Raji (cell line): ENCODE results near the gene SLC12A6.

Experiments used
- POLR2A ChIP-seq: IDR thresholded peaks from 2 replicates; pipeline ENCODE4 v1.6.1; 2011; ENCODE audit warnings: low read depth, low read length, control low read depth; ENCODE audit not compliant: insufficient read depth

The SLC12A6 gene

DNA sequence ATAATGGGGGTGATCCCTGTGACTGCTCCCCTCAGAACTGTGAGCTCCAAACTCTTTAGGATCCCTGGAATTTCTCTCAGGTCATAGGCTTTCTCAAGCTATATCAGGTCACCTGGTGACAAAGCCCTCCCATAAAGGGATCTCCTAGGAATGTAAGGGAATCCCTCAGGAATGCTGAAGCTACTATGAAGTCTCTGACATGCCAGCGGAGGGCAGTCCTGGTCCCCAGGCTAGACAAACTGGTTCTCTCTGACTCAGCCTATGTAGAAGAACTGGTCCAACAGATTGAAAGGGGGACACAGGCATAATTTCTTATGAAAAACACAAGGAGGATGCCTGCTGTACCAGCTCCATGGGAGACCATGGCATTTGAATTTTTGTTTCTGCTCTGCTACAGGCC is 22.7 kb upstream of the SLC12A6 start:
- TF ChIP-seq POLR2A = no peak

- no peak for TF ChIP-seq POLR2A
Measured at GRCh38 chr15:34359416-34359815, 21.8 kb upstream of the SLC12A6 start.

DNA sequence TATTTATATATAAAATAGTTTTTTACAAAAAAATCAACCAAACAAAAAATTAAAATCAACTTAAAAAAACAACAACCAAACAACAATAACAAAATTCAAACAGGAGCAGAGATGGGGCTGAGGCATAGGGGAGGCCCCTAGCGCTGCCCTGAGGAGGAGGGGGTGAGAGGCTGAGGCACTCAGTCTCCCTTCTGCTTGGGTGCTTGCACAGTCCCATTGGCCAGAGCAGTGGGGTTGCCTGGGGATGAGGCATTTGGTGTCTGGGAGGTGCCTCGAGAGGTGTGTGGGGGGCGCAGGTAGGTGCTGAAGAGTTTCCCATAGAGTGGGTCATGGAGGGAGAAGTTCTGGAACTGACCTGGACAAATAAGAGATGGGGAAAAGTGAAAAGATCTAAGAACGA is 21.4 kb upstream of the SLC12A6 start:
- TF ChIP-seq POLR2A = no peak

DNA sequence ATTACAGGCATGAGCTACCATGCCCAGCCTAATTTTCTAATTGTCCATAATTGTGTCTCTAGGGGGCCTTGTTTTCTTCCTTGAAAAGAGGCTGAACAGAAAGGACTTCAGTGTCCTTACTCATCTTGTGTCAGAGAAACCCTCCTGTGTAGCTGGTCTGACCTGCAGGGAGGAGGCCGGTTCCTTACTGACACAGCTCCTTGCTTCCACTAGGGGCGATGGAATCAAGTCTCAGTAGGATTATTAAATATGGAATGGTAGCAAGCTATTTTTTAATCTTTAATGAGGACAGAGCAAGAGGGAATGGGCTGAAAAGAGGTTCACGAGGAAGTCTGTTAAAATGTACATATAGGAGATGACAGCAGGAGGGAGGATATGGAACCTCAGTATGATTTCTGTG is 20.8 kb upstream of the SLC12A6 start:
- TF ChIP-seq POLR2A = no peak

DNA sequence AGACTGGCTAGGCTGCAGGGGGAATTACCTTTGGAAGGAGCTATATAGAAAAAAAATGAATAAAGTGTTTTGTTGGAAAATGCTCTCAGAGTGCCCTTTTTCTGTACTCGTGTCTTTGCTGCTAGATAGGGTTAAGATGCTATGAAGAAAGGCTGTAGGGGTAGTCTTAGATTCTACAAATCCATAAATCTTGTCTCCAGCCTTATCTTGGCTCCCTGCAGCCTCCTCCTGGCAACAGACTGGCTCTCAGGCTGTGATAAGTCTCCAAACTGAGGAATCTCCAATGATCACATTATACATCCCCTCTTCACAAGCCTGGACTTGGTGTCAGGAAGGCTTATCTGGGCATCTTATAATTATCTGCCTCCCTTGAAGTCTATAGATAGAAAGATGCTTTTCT is 20.1 kb upstream of the SLC12A6 start:
- no peak for TF ChIP-seq POLR2A

GRCh38 chr15:34355241-34355640 is 17.7 kb upstream of the SLC12A6 start:
- no peak for TF ChIP-seq POLR2A

DNA sequence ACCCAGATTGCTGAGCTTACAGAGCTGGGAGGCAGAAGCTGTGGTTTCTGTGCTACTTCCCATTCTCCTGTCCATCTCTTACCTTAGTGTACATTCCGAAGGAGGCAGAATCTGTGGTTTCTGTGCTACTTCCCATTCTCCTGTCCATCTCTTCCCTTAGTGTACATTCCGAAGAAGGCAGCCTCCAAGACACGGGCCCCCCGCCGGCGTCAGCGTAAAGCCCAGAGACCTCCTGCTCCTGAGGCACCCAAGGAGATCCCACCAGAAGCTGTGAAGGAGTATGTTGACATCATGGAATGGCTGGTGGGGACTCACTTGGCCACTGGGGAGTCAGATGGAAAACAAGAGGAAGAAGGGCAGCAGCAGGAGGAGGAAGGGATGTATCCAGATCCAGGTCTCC is 16.7 kb upstream of the SLC12A6 start:
- no peak for TF ChIP-seq POLR2A

DNA sequence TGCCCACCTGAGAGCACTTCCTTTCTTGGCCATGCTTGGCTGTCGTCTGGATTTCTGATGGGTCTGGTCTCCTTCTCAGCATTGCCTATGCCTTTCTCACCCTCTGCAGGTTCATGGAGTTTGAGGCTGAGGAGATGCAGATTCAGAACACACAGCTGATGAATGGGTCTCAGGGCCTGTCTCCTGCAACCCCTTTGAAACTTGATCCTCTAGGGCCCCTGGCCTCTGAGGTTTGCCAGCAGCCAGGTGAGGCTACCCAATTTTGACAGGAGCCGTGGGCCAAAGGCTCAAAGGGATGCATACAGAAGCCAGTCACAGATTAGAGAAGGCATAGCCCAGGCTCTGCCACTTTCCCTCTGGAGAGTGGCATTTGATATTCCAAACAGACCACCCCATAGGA is 16.0 kb upstream of the SLC12A6 start:
- TF ChIP-seq POLR2A = no peak

- no peak for TF ChIP-seq POLR2A
Measured at GRCh38 chr15:34349769-34350168, 12.2 kb upstream of the SLC12A6 start.

GRCh38 chr15:34348735-34349300 is 11.2 kb upstream of the SLC12A6 start:
- TF ChIP-seq POLR2A = no peak

DNA sequence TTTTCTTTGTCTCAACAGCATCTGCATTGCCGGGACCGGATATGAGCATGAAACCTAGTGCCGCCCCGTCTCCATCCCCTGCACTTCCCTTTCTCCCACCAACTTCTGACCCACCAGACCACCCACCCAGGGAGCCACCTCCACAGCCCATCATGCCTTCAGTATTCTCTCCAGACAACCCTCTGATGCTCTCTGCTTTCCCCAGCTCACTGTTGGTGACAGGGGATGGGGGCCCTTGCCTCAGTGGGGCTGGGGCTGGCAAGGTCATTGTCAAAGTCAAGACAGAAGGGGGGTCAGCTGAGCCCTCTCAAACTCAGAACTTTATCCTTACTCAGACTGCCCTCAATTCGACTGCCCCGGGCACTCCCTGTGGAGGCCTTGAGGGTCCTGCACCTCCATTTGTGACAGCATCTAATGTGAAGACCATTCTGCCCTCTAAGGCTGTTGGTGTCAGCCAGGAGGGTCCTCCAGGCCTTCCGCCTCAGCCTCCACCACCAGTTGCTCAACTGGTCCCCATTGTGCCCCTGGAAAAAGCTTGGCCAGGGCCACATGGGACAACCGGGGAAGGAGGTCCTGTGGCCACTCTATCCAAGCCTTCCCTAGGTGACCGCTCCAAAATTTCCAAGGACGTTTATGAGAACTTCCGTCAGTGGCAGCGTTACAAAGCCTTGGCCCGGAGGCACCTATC is 10.5 kb upstream of the SLC12A6 start:
- no peak for TF ChIP-seq POLR2A

DNA sequence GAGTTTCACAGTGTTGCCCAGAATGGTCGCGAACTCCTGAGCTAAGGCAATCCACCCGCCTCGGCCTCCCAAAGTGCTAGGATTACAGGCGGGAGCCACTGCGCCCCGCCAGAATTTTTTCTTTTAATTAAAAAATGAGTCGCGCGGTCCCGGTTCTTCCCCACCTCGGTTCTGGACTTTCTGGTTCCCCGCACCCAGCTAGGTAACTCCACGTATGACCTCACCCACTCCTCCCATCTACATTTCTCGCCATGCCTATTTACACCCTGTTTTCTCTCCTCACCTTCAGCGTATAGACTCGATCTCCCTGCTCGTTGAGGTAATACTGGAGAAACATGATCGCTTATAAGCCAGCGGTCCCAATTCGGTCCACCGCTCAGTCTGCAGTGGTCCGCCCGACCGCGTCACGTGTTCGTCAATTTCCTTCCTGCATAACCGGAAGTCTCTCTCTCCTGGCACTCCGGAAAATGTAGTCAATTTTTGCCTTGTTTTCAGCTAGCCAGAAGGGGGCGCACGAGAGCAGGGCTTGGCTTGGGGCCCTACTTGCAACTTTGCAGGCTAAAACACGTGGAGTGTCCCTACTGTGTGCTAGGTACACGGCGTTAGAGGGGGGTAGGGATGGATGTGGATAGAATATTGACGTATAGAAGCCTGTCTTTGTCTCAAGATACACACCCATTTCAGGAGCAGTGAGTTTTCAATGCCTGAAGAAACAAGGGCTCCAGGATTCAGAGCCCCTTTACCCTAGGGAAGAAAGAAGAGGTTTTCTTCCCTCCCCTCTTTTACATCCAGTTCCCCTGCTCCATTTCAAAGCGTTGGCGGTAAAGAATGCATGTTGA is 5.4 kb upstream of the SLC12A6 start, which contains the start of the genes NOP10 and NUTM1:
NOP10 (minus strand) TSS at position 400 of the 839 bp plus-strand sequence; CDS start at position 337, 63 bp downstream.
NUTM1 (plus strand) TSS at position 579 of the 839 bp plus-strand sequence. CDS start 382 bp downstream, outside the sequence.
- TF ChIP-seq POLR2A = peak; percentile 97

- no peak for TF ChIP-seq POLR2A
Measured at GRCh38 chr15:34341381-34342212, 4.0 kb upstream of the SLC12A6 start.

DNA sequence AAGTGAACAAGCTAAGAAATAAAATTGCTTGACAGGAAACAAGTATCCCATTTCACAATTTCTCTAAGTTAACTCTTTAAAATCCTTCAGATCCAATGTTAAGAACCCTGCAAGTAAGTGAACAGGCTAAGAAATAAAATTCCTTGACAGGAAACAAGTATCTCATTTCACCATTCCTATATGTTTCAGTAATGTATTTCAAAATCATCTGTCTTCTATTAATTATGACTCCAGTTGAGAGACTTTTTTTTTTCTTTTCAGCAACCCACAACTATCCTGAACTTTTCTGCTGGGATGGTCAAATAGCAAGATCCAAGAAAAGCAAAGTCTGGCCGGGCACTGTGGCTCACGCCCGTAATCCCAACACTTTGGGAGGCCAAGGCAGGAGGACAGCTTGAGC is 2.4 kb upstream of the SLC12A6 start:
- TF ChIP-seq POLR2A = no peak

DNA sequence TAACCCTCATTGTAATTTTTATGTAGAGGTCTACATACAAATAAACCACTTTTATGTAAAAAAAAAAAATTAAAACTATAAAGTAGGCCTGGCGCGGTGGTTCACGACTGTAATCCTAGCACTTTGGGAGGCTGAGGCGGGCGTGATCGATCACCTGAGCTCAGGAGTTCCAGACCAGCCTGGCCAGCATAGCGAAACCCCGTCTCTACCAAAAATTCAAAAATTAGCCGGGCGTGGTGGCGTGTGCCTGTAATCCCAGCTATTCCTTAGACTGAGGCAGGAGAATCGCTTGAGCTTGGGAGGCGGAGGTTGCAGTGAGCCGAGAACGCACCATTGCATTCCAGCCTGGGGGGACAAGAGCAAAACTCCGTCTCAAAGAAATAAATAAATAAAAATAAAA is 766 bp upstream of the SLC12A6 start:
- TF ChIP-seq POLR2A = no peak
